ELF-1 (cell line): ENCODE results near the gene MRPS22.
"Not testable (repeated sequence)": the region's sequence is repeated elsewhere in the genome, so short reads cannot be mapped to it uniquely, and the experiment has no call there.

Source experiments
- DNase-seq: peaks from one replicate; pipeline ENCODE4 v3.0.0-alpha.2; 2016; ENCODE audit warnings: low read depth, low spot score

MRPS22 gene

GRCh38 chr3:139394116-139394515, 50.3 kb downstream of the MRPS22 start:
- no peak for DNase-seq

- no peak for DNase-seq
Measured at GRCh38 chr3:139396707-139397106, 52.9 kb downstream of the MRPS22 start.

GRCh38 chr3:139401155-139401554, 57.3 kb downstream of the MRPS22 start:
- not testable (repeated sequence) for DNase-seq
